HCT116 (cell line): ENCODE data around the gene TCERG1L. TPM values are rescaled to one million over a fixed set of nuclear protein-coding genes. Genes with fewer than 3 reads are reported as not detected.

Experiments
- ATAC-seq: fragments of 200-7000 bp; cut with Tn5 transposase; 2 replicates; pipeline ENCODE4 v1.9.1; 2020; ENCODE audit warnings: mild to moderate bottlenecking, moderate library complexity
- BruUV-seq: library from RNA; stranded (reverse); fragments of 400-500 nt; replicated peaks from 2 replicates; lab custom pipeline; 2021; lab: Mats Ljungman, UMichigan
- CTCF ChIA-PET: fragments of 300-600 bp; sonication (Branson Sonifier 250); formaldehyde crosslinking; loops from one replicate; lab custom pipeline; 2021; ENCODE audit warnings: antibody characterized with exemption; lab: Charles Lee
- POLR2A ChIA-PET: fragments of 300-600, 350-600 bp; sonication (Branson Sonifier 250); formaldehyde crosslinking; loops from one replicate; lab custom pipeline; 2021; ENCODE audit warnings: antibody characterized with exemption; lab: Charles Lee
- RAD21 ChIA-PET, 2 experiments: fragments of 300-600 bp; sonication (Branson Sonifier 250); formaldehyde crosslinking; loops; one replicate each; lab custom pipeline; 2023; ENCODE audit warnings: low total read pairs in 2 of 2; ENCODE audit not compliant: uncharacterized antibody in 2 of 2, unreplicated experiment in 2 of 2, low non-redundant PET in 1 of 2; lab: Charles Lee
- DNase-seq: peaks from one replicate; pipeline ENCODE4 v3.0.0-alpha.2; 2010; ENCODE audit warnings: low read depth, low spot score
- H2AFZ ChIP-seq: fragments of 200-600 bp; shearing (Covaris generic), sonication (generic); 2 replicates; pipeline ENCODE4 v1.6.1; 2017; ENCODE audit warnings: low read depth, mixed run types, mixed read lengths, antibody characterized with exemption, low read length; ENCODE audit not compliant: poor library complexity, severe bottlenecking
- H3K27ac ChIP-seq: 2 replicates; pipeline ENCODE4 v1.5.1; 2012; ENCODE audit warnings: low read depth, low read length
- H3K27me3 ChIP-seq: fragments of 200-600 bp; sonication (generic); 2 replicates; pipeline ENCODE4 v1.6.1; 2016; ENCODE audit warnings: mixed run types, low read length, mixed read lengths; ENCODE audit not compliant: insufficient read depth
- H3K36me3 ChIP-seq, 2 experiments: fragments of 200-500 bp in 1 of 2; fragments of 200-600 bp in 1 of 2; sonication (Bioruptor generic) in 1 of 2; sonication (generic) in 1 of 2; 2 replicates each; pipeline versions ENCODE4 v1.5.1 to v1.6.1; 2014 to 2016; ENCODE audit warnings: low read length in 2 of 2, inconsistent platforms in 1 of 2, mixed read lengths in 1 of 2, mixed run types in 1 of 2; ENCODE audit not compliant: insufficient read depth in 2 of 2, control insufficient read depth in 1 of 2
- H3K4me1 ChIP-seq, 2 experiments: fragments of 200-600 bp in 1 of 2; sonication (generic) in 1 of 2; 2 replicates each; pipeline versions ENCODE4 v1.5.1 to v1.6.1; 2012 to 2017; ENCODE audit warnings: low read length in 2 of 2, inconsistent platforms in 1 of 2, mild to moderate bottlenecking in 1 of 2, mixed read lengths in 1 of 2, mixed run types in 1 of 2, moderate library complexity in 1 of 2; ENCODE audit not compliant: insufficient read depth in 2 of 2, control insufficient read depth in 1 of 2
- H3K4me2 ChIP-seq: fragments of 200-600 bp; sonication (generic); 2 replicates; pipeline ENCODE4 v1.6.1; 2017; ENCODE audit warnings: mixed run types, low read length, mixed read lengths
- H3K4me3 ChIP-seq, 2 experiments: fragments of 200-600 bp in 1 of 2; sonication (generic) in 1 of 2; replicated peaks in 1 of 2; 2 replicates each; pipeline ENCODE4 v1.5.1; 2011 to 2016; ENCODE audit warnings: low read length in 2 of 2, control low read depth in 1 of 2, low read depth in 1 of 2, mild to moderate bottlenecking in 1 of 2, mixed read lengths in 1 of 2, mixed run types in 1 of 2
- H3K79me2 ChIP-seq: fragments of 200-600 bp; sonication (generic); 2 replicates; pipeline ENCODE4 v1.6.1; 2017; ENCODE audit warnings: mild to moderate bottlenecking, mixed run types, low read length, moderate library complexity, mixed read lengths; ENCODE audit not compliant: insufficient read depth
- H3K9ac ChIP-seq: fragments of 200-600 bp; sonication (generic); 2 replicates; pipeline ENCODE4 v1.6.1; 2016; ENCODE audit warnings: low read length, mixed read lengths
- H3K9me2 ChIP-seq: fragments of 200-600 bp; sonication (generic), shearing (Covaris generic); 2 replicates; pipeline ENCODE4 v1.6.1; 2017; ENCODE audit warnings: mixed run types, mild to moderate bottlenecking, moderate library complexity; ENCODE audit not compliant: insufficient read depth
- H3K9me3 ChIP-seq, 2 experiments: fragments of 200-500 bp in 1 of 2; fragments of 200-600 bp in 1 of 2; sonication (Bioruptor generic) in 1 of 2; sonication (generic) in 1 of 2; 2 replicates each; pipeline ENCODE4 v1.6.1; 2014 to 2017; ENCODE audit warnings: low read length in 2 of 2, mixed read lengths in 2 of 2, inconsistent platforms in 1 of 2, low read depth in 1 of 2, mild to moderate bottlenecking in 1 of 2, mixed run types in 1 of 2, moderate library complexity in 1 of 2; ENCODE audit not compliant: control insufficient read depth in 1 of 2, insufficient read depth in 1 of 2
- H4K20me1 ChIP-seq: fragments of 200-600 bp; sonication (generic), shearing (Covaris generic); 2 replicates; pipeline ENCODE4 v1.6.1; 2017; ENCODE audit warnings: mixed run types, mild to moderate bottlenecking, moderate library complexity; ENCODE audit not compliant: insufficient read depth
- CEBPB ChIP-seq: IDR thresholded peaks from 2 replicates; pipeline ENCODE4 v1.6.1; 2012; ENCODE audit warnings: low read depth
- CTCF ChIP-seq, 3 experiments: fragments of 200-600 bp in 1 of 3; sonication (generic) in 1 of 3; IDR thresholded peaks in 2 of 3; conservative IDR thresholded peaks in 1 of 3; 2 replicates each; pipeline ENCODE4 v1.5.1; 2012 to 2017; ENCODE audit warnings: low read depth in 2 of 3, low read length in 2 of 3, antibody characterized with exemption in 1 of 3, borderline replicate concordance in 1 of 3, control low read depth in 1 of 3, mild to moderate bottlenecking in 1 of 3, mixed read lengths in 1 of 3, mixed run types in 1 of 3, moderate library complexity in 1 of 3; ENCODE audit not compliant: insufficient read depth in 1 of 3
- EGR1 ChIP-seq: IDR thresholded peaks from 2 replicates; pipeline ENCODE4 v1.6.1; 2012; ENCODE audit warnings: low read depth
- ELF1 ChIP-seq: IDR thresholded peaks from 2 replicates; pipeline ENCODE4 v1.6.1; 2012; ENCODE audit warnings: low read depth, borderline replicate concordance
- EZH2phosphoT487 ChIP-seq: fragments of 200-600 bp; IDR thresholded peaks from 2 replicates; pipeline ENCODE4 v1.6.1; 2018; ENCODE audit warnings: antibody characterized with exemption, borderline replicate concordance
- FOSL1 ChIP-seq: IDR thresholded peaks from 2 replicates; pipeline ENCODE4 v1.6.1; 2012; ENCODE audit warnings: low read depth
- JUND ChIP-seq: IDR thresholded peaks from 2 replicates; pipeline ENCODE4 v1.6.1; 2012
- MAX ChIP-seq: IDR thresholded peaks from 2 replicates; pipeline ENCODE4 v1.6.1; 2012
- SIN3A ChIP-seq: IDR thresholded peaks from 2 replicates; pipeline ENCODE4 v1.6.1; 2012; ENCODE audit warnings: low read depth
- SP1 ChIP-seq: IDR thresholded peaks from 2 replicates; pipeline ENCODE4 v1.6.1; 2012; ENCODE audit warnings: low read depth
- SRF ChIP-seq: IDR thresholded peaks from 2 replicates; pipeline ENCODE4 v1.6.1; 2012; ENCODE audit warnings: low read depth
- TCF7L2 ChIP-seq: IDR thresholded peaks from 2 replicates; pipeline ENCODE4 v1.7.0; 2011; ENCODE audit warnings: borderline replicate concordance, inconsistent platforms; ENCODE audit not compliant: insufficient read depth, insufficient read length; ENCODE audit errors: extremely low read depth
- YY1 ChIP-seq: IDR thresholded peaks from 2 replicates; pipeline ENCODE4 v1.6.1; 2011; ENCODE audit warnings: low read length, low read depth, moderate library complexity, mild to moderate bottlenecking; ENCODE audit not compliant: insufficient replicate concordance; ENCODE audit errors: extremely low read depth
- ZNF274 ChIP-seq: fragments of 200-500 bp; sonication (Bioruptor generic); IDR thresholded peaks from 2 replicates; pipeline ENCODE4 v1.6.1; 2014; ENCODE audit warnings: mild to moderate bottlenecking, low read depth, low read length, inconsistent platforms
- intact Hi-C: fragments of 100-400 bp; cut with micrococcal nuclease; formaldehyde crosslinking; loops from 2 replicates; pipeline ENCODE4 v1.10.0; 2022
- total RNA-seq: library from RNA; stranded (reverse); gene quantifications from one replicate; pipeline ENCODE4 v1.2.1, GENCODE V29; 2021; ENCODE audit not compliant: unreplicated experiment
- TF ChIP-seq, protein P1 (sequence below): IDR thresholded peaks from 2 replicates; pipeline ENCODE4 v1.6.1; 2011; ENCODE audit warnings: mild to moderate bottlenecking, low read length, moderate library complexity; ENCODE audit not compliant: insufficient replicate concordance; ENCODE audit errors: extremely low read depth

The TCERG1L gene
- total RNA-seq, 1 experiment from 2014 or later = not detected

GRCh38 chr10:131269776-131270460, 41.6 kb downstream of the TCERG1L start:
- no peak overlapping the region for H3K27ac ChIP-seq
- H2AFZ ChIP-seq = no peak overlapping the region
- RAD21 ChIA-PET = no interaction called here
- H3K4me3 ChIP-seq = no peak overlapping the region
- TF ChIP-seq, protein P1, sequence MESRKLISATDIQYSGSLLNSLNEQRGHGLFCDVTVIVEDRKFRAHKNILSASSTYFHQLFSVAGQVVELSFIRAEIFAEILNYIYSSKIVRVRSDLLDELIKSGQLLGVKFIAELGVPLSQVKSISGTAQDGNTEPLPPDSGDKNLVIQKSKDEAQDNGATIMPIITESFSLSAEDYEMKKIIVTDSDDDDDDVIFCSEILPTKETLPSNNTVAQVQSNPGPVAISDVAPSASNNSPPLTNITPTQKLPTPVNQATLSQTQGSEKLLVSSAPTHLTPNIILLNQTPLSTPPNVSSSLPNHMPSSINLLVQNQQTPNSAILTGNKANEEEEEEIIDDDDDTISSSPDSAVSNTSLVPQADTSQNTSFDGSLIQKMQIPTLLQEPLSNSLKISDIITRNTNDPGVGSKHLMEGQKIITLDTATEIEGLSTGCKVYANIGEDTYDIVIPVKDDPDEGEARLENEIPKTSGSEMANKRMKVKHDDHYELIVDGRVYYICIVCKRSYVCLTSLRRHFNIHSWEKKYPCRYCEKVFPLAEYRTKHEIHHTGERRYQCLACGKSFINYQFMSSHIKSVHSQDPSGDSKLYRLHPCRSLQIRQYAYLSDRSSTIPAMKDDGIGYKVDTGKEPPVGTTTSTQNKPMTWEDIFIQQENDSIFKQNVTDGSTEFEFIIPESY = no peak
- TF ChIP-seq SIN3A (no peak), YY1 (no peak), EZH2phosphoT487 (no peak), JUND (no peak), ZNF274 (no peak), CEBPB (no peak), SP1 (no peak)
- no peaks in the 10 kb centered on the region for H3K9me3 ChIP-seq
- POLR2A ChIA-PET = no interaction called here
- H3K9me2 ChIP-seq = no peaks in the 10 kb centered on the region
- no peaks in the 10 kb centered on the region for H3K27me3 ChIP-seq
- no peak overlapping the region for H3K4me2 ChIP-seq
- ATAC-seq (no peak), DNase-seq (no peak)
- no TSS peak for BruUV-seq
- H4K20me1 ChIP-seq = no peaks in the 10 kb centered on the region
- H3K79me2 ChIP-seq = no peaks in the 10 kb centered on the region
- H3K4me1 ChIP-seq = no peaks in the 10 kb centered on the region
- CTCF ChIA-PET = no interaction called here
- H3K9ac ChIP-seq = no peak overlapping the region
- no peaks in the 10 kb centered on the region for H3K36me3 ChIP-seq
- intact Hi-C loops = no loop called here

DNA sequence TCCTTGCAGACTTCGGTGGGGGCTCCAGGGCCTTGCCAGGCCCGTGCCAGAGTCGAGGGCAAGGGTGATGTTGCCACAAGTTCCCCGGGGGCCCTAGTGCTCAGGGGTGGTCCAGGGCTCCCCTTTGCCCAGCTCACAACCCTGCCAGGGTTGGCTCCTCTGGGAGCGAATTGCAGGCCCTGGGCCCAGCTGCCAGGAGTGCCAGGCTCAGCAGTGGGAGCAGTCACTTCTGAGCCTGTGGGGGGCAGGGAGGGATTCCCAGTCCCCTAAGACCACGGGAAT, 43.8 kb downstream of the TCERG1L start:
- Histone ChIP-seq H3K4me1 (no peaks in the 10 kb centered on the region), H3K36me3 (no peaks in the 10 kb centered on the region), H3K27ac (no peak overlapping the region), H4K20me1 (no peaks in the 10 kb centered on the region), H2AFZ (no peak overlapping the region), H3K4me3 (no peak overlapping the region), H3K27me3 (no peaks in the 10 kb centered on the region), H3K4me2 (no peak overlapping the region), H3K9me3 (no peaks in the 10 kb centered on the region), H3K9me2 (no peaks in the 10 kb centered on the region), H3K79me2 (no peaks in the 10 kb centered on the region), H3K9ac (no peak overlapping the region)
- TF ChIP-seq SRF (no peak), FOSL1 (no peak), JUND (no peak), ELF1 (no peak), MAX (no peak), CTCF (IDR thresholded peaks at IDR 0.05 in 2 of 3, conservative IDR thresholded peaks at IDR 0.05 in 1 of 3; ENCODE audit: borderline replicate concordance in 1 of 3, insufficient read depth in 1 of 3, low read depth in 2 of 3, low read length in 2 of 3) (no peak), EGR1 (no peak), TCF7L2 (no peak)
- DNase-seq = no peak
- intact Hi-C loops = no loop called here
- ChIA-PET RAD21 (no interaction called here), POLR2A (no interaction called here), CTCF (no interaction called here)
- no peak for ATAC-seq
- no TSS peak for BruUV-seq
